Sciatic nerve (tissue), 2 donors: ENCODE results near the gene RNGTT. TPM values are rescaled to one million over a fixed set of nuclear protein-coding genes. Genes with fewer than 3 reads are reported as not detected.

Source experiments
- ATAC-seq: fragments of 200-7000 bp; cut with Tn5 transposase; one replicate; pipeline ENCODE4 v1.9.1; 2020; ENCODE audit warnings: mild to moderate bottlenecking, moderate library complexity
- DNase-seq: peaks from one replicate; pipeline ENCODE4 v3.0.0-alpha.2; 2020; ENCODE audit warnings: low spot score
- intact Hi-C: fragments of 100-400 bp; cut with DNase I; formaldehyde crosslinking; loops from one replicate; pipeline ENCODE4 v1.14.2; 2022
- total RNA-seq: library from RNA; stranded (reverse); fragmentation: NEBNext Ultra II Directional; extraction: Animal tissue kit (Norgen Biotek cat#: 25700); gene quantifications from one replicate; pipeline ENCODE4 v1.2.1, GENCODE V29; 2021
- donor health status: DM: no; HTN: no; CAD: no.
- donor health status: DM: no; HTN: no; CAD: no.

Gene RNGTT
- total RNA-seq, 1 donor from 2014 or later, result 13.2 TPM

DNA sequence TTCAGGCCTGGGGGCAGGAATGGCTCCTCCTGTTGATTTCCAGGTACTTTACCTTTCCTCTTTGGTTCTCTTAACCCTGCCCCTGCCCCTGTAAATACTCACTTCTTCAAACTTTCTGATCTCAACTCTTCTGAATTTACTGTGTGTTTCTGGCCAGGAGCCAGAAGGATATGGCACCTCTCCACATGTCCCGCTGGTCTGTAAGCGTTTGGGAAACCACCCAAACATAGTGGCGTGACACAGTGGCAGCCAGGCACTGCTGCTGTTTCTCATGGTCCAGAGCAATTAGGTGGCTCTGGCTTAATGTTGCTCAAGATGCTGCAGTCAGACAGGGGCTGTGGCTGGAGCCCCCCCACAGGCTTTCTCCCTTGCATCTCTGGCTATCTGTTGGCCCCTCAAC, 374.5 kb downstream of the RNGTT start:
- DNase-seq (no peak), ATAC-seq (no peak)
- intact Hi-C loops, result no loop called here

DNA sequence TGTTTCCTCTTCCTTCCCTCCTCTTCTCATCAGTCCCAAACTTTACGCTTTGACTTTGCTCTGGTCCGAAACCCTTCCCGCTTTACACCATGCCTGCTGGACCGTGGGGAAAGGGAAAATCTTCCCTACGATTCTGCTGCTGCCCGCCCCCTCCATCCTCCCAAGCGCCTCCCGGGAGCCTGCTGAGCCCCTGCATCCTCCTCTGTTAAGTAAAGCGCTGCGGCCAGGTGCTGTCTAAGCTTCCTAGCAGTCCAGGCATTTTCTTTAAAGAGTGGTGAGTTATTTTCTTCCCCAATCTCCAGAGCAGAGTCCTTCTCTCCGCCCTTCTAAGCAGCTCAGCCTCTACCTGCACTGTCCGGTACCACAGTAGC, 376.3 kb downstream of the RNGTT start:
- intact Hi-C loops, result no loop called here
- ATAC-seq, result no peak
- DNase-seq, result no peak

DNA sequence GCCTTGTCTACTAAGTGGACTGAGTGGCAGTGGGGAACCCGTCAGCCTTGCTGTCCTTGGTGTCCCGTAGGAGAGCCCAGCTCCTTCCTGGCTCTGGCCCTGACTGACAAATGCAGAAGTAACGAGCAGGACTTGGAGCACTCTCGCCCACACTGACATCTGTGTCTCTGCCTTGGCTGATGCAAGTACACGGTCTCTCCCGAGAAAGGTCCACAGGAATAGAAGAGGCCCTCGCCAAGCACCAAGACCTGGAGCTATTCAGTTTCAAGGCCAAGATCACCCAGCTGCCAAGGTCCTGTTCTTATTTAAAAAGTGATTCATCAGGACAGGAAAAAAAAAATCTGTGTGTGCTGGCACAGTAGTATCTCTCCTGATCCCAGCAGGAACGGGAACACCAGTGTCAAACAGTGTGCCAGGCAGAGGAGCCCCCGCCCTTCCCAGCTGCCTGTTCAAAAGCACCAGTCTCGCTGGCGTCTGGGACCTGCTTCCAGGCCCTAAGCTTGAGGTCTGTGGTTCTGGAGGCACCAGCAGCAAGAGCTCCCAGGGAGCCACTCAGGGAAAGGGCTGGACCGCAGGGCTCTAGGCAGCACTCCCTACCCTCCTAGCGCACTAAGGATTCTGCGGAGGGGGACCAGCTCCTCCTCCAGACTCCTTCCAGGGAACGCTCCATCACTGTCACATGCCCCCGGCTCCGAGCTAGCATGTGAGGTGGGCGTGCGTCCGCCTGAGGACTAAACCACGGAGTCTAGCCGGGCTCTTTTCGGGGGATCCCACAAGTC, 376.9 kb downstream of the RNGTT start:
- DNase-seq (no peak), ATAC-seq (peak; percentile 39)
- intact Hi-C loops, result no loop called here

DNA sequence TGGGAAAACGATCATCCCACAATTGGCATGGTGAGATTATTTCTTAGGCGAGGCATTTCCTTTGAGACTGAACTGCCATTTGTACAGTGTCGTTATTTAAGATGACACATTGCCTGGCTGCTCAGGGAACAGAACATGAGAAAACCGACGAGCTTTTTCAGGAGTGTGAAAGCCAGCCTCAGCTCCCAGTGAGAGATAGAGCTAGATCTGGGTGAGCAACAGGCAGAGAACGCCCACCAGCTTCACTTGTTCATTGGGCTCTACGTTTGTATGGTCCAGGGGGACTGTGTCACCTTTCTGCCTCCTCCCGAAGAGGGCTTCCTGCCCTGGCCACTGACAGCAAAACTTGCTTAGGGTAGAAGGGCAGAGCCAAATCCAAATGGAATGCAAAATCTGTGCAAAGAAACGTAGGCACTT, 378.1 kb downstream of the RNGTT start:
- no peak for ATAC-seq
- intact Hi-C loops, result no loop called here
- DNase-seq, result no peak

DNA sequence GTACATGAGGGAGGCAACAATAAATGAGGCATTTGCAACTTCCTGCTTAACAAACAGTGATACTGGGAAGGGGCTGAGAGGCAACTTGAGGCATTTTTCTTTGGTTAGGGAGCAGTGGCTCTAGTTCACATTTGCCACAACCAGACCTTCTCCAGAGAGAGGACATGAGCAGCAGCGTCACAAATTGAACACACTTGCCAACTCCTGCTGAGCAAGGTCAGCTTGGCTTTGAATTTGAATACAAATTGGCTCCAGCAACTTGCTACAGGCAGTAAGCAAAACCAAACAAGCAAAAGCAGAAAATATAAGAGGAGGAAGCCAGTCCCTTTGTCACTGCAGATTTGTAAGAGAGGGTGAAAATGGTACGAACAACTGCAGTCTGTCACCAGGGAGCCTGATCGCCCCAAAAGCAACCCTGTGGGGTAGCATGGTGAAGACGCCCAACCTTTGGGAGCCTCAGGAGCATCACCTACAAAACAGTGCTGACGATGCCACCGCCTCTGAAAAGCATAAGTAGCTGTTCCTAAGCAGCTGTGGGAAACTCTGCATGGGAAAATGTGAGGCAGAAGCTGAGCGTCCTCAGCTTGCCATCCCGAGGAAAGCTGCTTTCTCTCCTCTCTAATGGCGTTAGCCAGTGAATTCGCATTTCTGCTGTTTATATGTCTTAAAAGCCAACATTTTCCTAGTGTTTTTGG, 378.7 kb downstream of the RNGTT start:
- no peak for ATAC-seq
- DNase-seq, result no peak
- intact Hi-C loops, result no loop called here

DNA sequence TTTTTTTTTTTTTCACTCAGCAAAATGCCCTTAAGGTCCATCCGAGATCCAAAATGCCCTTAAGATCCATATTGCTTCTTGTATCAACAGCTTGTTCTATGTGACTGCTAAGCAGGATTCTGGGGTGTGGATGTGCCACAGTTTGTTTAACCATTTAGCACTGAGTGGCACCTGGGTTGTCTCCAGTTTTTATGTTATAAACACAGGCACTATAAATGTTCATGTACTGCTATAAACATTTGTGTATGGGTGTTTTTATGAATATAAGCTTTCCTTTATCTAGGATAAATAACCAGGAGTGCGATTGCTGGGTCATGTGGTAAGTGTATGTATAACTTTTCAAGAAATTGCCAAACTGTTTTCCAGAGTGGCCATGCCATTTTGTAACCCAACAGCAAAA, 386.0 kb downstream of the RNGTT start:
- ATAC-seq (no peak), DNase-seq (no peak)
- intact Hi-C loops, result no loop called here

DNA sequence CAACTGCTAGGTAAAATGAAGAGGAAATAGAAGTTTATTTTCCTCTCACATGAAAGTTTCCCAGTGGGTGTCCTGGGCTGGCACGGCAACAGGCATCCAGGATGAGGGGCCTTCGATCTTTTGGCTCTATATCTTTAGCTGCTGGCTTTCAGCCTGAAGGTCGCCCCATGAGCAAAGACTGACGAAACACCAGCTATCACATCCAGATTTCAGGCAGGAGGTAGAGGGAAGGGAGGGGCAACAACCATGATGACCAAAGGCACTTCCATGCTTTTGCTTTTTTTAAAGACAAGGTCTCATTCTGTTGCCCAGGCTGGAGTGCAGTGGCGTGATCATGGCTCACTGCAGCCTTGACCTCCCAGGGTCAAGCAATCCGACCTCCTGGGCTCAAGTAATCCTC, 387.9 kb downstream of the RNGTT start:
- DNase-seq (no peak), ATAC-seq (no peak)
- intact Hi-C loops, result no loop called here

DNA sequence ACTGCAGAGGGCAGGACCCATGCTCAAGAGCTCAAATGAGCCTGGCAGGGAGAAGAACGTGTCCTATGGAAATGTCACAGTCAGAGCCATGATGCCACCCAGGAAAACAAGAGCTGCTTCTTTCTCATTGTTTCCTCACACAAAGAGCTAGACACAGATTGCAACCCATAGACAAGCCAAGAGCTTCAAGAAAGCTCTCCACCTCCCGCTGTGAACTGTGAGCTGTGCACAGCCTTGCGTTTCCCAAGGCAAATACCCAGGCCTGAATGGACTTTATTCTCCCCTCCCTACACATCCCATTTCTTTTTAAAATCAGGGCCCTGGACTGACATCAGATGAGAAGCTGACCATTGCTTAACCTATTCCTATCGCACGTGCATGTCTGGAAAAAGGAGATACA, 388.8 kb downstream of the RNGTT start:
- DNase-seq (no peak), ATAC-seq (no peak)
- intact Hi-C loops, result no loop called here

DNA sequence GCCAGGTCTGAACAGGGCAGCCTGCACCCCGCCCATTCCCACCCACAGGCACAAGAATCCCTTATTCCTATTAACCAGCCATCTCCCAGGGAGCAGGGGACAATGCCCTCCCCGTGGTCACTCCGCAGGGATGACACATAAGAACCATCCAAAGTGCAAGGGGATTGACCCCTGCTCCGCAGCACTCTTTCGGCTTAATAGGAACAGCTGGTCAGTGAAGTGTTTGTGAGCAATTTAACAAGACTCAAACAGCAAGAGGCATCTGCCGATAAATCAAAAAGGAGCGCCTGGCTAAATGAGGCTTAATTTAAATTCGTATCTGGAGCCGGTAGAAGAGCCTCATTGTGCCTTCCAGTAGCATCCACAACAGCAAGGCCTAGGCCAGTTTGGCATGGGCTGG, 389.4 kb downstream of the RNGTT start:
- intact Hi-C loops, result no loop called here
- DNase-seq (no peak), ATAC-seq (no peak)

DNA sequence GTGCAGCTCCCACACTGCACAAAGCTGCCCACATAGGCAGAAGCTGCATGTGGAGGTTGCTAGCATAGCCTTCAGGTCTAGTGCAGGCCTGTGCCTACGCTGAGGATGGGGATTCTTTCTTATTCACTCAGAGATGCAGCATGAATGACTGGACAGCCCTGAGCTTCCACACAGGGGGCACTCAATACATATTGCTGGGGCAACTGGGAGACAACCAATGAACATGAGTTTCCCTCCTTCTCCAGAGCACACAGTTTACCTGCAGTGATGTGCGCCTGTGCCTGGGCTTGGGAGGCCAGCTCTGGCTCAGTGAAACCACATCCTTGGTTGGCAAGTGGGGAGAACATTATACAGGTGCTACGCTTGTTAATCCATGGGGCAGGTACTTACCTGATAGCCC, 389.9 kb downstream of the RNGTT start:
- intact Hi-C loops, result no loop called here
- no peak for DNase-seq
- ATAC-seq, result no peak

DNA sequence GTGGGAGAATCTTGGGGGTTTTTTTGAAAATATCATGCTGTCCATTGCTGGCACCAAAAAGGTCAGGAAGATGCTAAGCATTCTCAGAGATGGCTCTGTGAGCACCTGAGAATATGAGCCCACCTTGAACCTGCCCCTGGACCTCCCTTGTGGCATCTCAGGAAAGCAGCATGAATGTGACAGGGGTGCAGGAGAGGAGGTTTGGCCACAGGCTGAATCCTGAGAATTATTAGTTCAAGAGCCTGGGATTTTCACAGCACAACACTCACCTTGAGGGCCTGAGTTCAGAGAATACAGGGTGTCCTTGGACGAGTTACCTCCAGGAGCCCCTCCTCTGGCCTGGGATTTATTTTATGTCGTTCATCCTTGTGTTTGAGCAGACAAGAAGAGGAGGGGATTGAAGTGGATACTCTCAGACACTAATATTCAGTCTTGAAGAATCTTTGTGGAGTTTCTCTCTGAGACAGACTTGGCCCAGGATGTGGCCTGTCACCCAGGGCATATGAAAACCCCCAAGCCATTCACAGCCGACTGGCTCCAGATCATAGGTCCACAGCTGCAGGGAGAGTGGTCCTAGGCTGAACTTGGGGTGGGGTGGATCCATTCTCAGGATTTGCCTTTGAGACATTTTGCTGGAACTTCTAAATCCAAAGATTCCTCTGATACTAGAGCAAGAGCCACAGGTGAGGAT, 390.8 kb downstream of the RNGTT start:
- intact Hi-C loops, result no loop called here
- no peak for DNase-seq
- no peak for ATAC-seq

DNA sequence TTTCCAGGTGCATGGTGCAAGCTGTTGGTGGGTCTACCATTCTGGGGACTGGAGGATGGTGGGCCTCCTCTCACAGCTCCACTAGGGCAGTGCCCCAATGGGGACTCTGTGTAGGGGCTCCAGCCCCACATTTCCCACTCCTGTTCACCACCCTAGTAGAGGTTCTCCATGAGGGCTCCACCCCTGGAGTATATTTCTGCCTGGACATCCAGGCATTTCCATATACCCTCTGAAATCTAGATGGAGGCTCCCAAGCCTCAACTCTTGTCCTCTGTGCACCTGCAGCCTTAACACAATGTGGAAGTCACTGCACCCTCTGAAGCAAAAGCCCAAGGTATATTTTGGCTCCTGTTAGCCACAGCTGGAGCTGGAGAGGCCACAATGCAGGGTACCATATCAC, 393.5 kb downstream of the RNGTT start:
- intact Hi-C loops, result no loop called here
- DNase-seq (no peak), ATAC-seq (no peak)

DNA sequence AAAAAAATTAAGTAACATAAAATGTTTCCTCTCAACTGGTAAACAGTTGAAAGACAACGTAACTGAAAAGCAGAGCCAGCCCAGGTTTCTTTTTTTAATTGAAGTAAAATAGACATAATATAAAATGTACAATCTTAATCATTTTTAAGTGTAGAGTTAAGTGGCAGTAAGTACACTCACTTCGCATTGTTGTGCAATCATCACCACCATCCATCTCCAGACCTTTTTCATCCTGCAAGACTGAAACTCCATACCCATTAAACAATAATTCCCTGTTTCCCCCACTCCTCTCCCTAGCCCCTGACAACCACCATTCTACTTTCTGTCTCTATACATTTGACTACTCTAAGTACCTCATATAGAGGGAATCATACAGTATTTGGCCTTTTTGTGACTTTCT, 395.7 kb downstream of the RNGTT start:
- ATAC-seq (no peak), DNase-seq (no peak)
- intact Hi-C loops, result no loop called here

DNA sequence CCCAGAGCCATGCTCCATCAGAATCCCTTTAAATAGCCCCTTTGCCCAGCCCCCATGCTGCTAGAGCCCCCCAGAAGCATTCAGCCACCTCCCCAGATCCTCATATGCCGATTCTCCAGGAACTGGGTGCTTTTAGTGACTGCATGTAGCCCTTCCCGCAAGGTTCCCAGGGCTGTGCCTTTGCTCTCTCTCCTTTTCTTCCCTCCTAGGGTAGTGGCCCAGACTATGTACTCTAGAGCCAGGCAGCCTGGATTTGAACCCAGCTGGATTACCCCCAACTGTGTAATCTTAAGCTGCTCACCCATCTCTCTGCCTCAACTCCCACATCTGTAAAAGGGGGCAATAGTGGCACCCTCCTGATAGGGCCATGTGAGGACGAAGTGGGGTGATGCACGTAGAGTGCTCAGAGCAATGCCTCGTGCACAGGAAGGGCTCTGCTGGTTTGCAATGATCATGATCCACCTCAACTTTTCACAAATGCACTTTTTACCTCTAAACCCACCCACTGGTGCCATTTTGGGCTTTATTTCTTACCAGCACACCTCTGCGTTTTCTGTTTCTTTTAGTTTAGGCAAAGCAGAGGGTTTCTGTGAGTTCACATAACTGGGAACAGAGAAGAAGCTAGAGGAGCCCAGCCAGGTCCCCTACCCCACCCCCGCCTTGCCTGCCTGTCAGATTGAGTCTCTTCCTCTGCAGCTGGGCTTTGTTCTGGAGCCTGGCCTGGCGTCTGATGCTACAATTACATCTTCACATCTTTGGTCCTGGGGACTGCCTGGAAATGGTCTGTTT, 396.5 kb downstream of the RNGTT start:
- ATAC-seq, result no peak
- intact Hi-C loops, result no loop called here
- no peak for DNase-seq

DNA sequence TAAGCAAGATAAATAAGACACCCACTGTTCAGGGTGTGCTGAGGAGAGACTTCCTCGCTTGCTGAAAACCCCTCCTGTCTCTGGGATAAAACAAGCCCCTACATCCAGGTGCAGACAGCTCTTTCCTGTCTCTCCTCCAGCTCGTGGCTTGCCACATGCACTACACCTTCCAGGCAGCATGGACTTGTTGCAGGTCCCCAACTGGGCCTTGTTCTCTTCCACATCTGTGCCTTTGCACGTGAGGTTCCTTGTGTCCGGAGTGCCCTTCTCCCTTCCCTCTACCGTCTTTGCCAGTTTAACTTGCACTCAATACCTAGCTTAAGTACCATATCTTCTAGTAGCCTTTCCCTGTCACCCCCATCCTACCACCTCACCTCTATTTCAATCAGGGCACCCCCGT, 397.6 kb downstream of the RNGTT start:
- intact Hi-C loops, result no loop called here
- no peak for ATAC-seq
- DNase-seq, result no peak

DNA sequence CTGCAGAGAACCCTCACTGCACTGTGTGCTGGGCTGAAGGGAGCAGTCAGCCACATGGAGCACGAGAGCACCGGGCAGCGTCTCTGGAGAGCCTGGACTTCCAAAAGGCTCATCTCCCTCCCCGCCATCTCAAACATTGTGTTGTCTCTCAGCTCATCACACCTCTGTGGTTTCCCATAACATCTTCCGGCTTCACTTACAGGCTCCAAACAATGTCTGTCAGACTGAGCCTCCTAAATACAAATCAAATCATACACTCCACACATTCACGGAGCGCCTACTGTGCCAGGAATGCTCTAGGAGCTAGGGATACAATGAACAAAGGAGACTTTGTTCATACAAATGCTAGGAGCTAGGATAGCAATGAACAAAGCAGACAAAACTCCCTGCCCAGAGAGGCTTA, 398.0 kb downstream of the RNGTT start:
- ATAC-seq (no peak), DNase-seq (no peak)
- intact Hi-C loops, result no loop called here

DNA sequence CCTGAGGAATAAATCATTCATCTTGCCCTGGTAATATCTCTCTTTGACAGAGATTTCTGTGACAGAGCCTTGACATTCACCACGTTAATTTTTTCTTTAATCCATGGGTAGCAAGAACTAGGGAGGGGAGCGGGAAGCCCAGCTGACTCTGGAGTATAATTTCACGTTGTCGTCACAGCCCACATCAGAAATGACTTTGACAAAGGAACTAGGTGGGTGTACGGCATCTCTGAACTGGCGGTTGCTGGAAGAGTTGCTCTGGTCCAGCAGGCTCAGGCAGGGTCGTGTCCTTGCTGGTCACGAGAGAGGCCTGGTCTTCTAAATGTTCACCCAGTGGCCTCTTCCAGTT, 400.2 kb downstream of the RNGTT start:
- DNase-seq (no peak), ATAC-seq (no peak)
- intact Hi-C loops, result no loop called here

DNA sequence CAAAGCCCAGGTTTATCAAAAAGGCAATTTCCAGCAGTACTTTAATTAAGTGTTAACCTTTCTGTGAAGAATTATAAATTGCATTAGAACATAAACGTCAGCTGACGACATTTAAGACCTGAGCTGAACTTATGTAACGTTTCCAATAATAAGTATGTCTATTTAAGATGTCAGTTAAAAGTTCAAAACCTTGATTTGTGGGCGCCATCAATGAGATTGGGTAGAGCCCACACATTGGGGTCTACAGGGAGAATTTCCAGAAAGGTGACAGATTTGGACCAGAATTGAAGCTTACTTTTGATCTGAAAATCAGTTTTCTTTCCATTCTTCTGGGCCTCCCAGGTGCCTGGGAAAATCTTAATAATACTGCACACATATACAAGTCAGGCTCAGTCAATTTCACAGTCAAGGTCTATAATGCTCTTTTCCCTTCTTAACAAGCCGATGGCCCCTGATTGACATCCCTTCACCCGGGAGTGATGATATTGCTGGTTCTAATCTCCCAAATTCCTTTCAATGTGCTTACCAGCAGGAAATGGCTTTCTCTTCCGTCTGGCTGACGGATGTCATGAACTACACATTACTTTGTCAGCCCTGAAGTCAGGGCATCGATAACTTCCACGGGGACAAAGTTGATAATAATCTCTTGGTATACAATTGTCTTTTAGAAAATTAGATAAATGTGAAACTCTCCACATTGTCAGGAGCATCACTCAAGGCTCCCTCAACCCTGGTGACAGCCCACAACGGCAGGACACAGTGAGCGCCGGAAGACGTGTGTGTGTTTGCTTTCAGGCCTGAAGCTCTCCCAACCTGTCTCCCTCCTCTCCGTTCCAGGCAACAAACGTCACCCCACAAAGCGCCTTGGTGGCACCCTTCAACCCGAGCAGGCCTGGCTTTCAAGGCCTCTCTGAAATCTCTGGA, 400.8 kb downstream of the RNGTT start:
- intact Hi-C loops, result no loop called here
- ATAC-seq (no peak), DNase-seq (no peak)

DNA sequence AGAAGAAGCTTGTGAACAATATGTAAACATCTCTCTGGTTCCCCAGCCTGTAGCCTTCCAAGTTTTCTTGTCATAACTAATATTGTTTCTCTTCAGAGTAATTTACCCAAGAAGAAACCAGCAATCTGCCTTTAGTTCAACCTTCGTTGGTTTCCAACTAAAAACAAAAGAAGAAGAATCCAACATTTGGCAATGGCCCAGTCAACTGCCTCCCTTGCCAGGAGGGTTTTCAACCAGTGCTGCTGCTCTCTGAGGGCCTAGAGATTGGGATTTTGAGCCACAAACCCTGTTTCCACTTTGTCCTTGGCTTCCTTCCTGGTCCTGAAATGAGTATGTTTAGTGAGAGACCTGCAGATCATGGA, 401.5 kb downstream of the RNGTT start:
- intact Hi-C loops, result no loop called here
- ATAC-seq (peak; percentile 44), DNase-seq (no peak)
